ENCODE data around the gene AJAP1.

AJAP1 gene

DNA sequence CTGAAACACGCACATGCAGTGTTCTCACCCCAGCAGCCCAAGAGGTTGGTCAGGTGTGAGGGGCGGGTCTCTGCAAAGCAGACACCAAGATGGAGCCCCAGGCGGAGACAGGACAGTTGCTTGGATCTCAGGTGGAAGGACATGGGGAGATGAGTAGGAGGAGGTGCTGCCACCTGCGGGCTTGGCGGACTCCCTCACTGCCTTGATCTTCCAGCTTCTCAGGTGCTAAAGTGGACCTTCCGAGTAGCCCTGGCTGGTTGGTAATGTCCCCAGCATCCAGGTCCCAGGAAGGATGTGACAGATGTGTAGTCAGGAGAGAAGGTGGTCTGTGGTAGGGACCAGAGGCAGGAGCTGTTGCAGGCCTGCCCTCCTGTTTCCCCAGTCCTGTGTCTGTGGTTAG is 114.1 kb downstream of the AJAP1 start:
- no peak for DNase-seq

DNA sequence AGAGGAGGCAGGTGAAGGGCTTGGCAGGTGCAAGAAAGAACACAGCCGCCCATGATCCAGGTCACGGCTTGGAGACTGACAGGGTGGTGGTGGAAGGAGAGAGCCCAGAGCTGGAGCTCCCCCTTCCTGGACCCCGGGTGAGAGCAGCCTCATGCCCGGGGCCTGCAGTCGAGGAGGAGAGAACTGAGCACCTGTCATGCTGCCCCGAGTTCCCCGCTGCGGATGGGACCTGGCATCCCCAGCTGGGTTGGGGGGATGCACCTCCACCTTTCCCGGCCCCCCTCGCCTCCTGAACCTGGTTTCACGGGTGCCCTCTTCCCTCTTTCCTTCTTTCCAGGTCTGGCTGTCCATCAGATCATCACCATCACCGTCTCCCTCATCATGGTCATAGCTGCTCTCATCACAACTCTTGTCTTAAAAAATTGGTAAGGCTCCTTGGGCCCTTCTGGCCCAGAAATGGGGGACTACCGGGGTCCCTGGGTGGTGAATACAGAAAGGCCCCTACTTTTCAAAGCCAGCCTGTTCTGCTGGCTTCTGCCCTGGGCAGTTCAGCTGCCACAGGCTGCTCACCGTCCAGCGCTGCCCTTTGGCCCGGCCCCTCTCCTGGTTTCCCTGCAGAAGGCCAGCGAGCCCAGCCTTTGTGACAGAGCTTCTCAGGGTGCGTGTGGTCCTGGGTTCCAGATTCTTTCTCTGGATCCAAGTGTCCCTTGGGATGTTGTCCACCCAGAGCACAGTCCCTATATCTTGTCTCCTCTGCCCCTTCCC is 115.3 kb downstream of the AJAP1 start:
- no peak for DNase-seq

DNA sequence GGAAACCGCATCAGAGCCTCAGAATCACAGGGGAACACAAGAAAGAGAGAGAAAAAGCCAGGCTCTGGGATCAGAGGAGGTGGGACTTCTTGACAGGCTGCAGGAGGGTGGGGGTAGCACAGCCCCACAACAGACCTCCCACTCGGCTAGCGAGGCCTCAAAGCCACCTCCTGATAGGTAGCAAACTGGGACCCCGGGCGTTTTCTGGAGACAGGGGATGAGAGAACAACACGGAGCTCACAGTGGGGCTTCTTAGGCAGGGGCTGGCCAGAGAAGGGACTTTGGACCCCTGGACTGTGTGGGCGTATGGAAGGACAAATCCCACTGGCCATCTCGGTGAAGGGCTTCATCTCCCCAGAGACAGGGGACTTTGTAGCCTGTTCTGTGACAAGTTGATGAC is 116.3 kb downstream of the AJAP1 start:
- peak in 1 of 56 donors; percentile 22 for DNase-seq

DNA sequence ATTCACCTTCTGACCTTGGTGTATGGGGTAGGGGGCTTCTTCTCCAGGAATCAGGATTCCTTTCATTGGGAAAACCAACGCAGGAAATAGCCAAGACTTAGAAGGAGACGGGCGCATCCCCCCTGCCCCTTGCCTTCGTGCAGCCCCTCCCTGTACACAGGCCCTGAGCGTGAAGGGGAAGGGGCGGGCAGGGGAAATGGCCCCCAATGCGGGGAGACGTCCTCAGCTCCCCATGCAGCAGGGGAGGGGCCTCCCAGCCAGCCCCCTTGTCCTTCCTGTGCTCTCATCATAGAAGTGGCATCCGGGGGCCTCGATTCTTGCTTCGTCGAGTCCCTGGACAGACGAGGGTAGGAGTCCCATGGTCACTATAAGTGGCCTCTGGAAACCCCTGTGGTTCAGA is 116.9 kb downstream of the AJAP1 start:
- no peak for DNase-seq

DNA sequence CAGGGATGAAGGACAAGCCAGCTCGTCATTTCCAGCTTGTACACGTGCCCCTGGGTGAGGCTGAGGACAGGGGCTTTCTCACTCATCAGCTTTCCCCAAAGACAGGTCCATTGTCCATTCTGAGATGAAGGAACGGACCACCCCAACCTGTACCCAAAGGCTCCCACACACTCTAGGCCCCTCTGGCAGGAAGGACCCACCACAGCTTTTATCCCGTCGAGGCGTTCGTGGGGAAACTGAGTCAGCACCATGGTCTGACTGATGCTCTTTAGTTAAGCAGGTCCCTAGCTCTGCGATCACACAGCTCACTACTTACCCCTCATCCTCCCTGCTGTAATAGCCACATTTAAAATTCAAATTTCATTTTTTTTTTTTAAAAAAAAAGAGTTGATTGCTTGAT is 117.3 kb downstream of the AJAP1 start:
- DNase-seq, result no peak

- DNase-seq, result no peak
Observed at GRCh38 chr1:4772294-4773010, 118.0 kb downstream of the AJAP1 start.

- no peak for DNase-seq
Observed at GRCh38 chr1:4773226-4773625, 118.8 kb downstream of the AJAP1 start.

DNA sequence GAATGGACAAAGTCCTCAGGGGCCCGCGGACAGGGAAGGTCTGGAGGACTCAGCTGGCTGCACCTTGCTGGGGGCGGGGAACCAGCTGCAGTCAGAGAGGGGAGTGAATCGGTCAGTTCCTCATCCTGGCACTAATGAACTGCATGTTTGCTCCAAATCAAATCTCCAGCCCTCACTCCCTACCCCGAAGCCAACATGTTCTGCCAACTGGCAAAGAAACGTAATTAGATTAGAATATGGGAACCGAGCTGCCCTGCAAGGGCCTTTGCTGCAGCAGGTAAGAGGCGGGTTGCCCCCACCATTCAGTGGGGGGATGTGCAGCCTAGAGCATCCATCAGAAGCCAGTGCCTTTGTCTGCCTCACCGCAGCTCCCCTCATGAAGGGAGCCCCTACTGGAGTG is 121.1 kb downstream of the AJAP1 start:
- DNase-seq, result no peak

- peak in 37 of 56 donors; percentile 6 to 55 (median 25) for DNase-seq
Observed at GRCh38 chr1:4778056-4778455, 123.6 kb downstream of the AJAP1 start.

- DNase-seq, result no peak
Observed at GRCh38 chr1:4781646-4782045, 127.2 kb downstream of the AJAP1 start.

DNA sequence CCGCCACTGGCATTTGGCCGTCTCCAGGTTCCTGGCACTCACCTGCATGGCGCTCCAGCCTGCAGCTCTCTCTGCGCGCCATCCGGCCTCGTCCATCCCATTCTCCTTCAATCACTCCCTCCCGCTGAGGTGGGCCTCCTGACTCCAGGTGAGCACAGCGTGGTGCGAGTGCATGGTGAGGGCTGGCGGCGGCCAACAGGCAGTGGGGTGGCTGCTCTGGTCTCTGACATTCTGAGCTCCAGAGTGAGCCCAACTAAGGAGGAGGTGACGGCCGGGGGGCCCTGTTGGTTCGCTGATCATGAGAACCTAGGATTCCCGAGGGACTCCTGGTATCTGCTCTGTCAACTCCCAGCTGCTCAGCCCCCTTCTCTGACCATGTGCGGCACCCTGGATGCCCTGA is 130.4 kb downstream of the AJAP1 start:
- no peak for DNase-seq

- no peak for DNase-seq
Observed at GRCh38 chr1:4786055-4786454, 131.6 kb downstream of the AJAP1 start.

DNA sequence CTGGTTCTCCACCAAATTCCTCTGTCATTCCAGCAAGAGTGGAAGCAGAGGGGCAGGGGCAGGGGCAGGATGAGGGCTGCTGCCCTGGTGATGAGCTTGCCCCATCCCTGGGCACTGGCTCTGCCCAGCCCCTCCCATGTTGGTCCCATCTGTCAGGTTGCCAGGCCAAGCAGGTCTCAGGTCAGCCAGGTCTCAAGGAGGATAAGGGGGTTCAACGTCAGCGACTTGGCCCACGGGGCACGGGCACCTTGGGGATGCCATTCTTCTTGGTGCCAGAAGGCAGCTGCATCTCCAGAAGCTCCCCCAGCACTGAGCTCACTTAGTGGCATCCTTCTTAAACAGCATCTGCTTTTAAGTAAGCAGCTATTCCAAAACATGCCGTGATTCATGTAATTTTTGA is 133.1 kb downstream of the AJAP1 start:
- DNase-seq, result no peak

- DNase-seq, result no peak
Observed at GRCh38 chr1:4792565-4792964, 138.2 kb downstream of the AJAP1 start.

DNA sequence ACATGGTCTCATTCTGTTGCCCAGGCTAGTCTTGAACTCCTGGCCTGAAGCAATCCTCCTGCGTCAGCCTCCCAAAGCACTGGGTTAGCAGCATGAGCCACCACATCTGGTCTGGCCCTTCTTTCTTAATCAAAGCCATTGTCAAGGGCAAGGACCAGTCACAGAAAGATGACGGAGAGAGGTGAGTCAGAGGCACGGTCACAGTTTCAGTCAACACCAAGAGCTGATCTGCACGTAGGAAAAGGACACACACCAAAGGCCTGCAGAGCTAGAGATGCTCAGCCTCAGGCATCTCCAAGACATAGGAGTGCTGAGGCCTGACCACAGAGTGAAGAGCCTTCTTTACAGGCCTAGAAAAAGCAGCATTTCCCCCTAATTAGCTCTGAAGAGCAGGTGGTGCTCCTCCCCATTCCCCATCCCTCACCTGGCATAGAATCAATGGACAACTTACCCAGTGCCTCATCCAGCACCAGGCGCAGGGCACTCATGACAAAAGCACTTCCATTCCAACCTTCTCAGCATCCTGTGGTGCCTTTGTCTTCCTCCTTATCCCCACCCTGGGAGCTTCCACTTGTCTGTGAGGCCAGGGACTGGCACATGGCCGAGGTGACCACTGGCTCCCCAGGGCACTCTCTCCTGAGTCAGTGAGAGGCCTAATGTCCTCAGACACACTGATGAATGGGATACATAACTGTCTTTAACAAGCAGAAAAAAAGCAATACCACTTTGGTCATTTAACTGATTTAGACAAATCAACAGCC is 139.8 kb downstream of the AJAP1 start:
- no peak for DNase-seq

GRCh38 chr1:4796161-4797015 is 142.0 kb downstream of the AJAP1 start:
- no peak for DNase-seq

DNA sequence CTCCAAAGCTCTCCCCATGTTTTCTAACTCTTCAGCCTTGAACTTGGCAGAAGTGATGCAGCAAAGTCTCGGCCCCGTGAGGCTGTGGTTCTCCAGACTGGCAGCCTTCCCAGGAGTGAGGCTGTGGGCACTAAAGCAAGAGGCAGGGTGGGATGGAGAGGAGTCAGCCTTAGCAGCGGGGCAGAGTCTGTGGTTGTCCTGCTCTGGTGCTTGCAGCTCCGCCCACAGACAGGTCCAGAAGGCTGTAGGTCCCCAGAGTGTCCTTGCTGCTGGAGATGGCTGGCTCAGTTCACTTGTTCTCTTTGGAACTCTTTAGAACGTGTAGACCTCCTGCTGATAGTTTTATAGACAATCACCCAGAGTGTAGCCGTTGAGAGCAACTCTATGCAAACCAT is 142.6 kb downstream of the AJAP1 start:
- no peak for DNase-seq

GRCh38 chr1:4797429-4797828 is 143.0 kb downstream of the AJAP1 start:
- no peak for DNase-seq

GRCh38 chr1:4801192-4801924 is 146.9 kb downstream of the AJAP1 start:
- DNase-seq, result peak in 52 of 56 donors; percentile 5 to 84 (median 64)

DNA sequence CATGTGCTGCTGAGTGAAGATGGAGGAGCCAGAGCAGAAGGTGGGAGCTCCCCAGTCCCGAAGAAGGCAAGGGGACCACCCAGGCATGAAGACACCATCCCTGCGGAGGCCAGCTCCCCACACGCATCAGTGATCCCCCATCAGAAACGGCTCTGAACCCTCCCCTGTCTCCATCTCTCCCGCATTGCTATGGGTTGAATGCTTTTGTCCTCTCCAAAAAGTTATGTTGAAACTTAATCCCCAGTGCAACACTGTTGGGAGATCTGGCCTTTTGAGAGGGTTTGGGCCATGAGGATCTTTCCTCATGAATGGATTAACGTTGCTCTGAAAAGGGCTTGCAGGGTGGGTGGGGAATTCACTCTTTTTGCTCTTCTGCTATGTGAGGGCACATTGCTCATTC is 147.6 kb downstream of the AJAP1 start:
- DNase-seq, result no peak

DNA sequence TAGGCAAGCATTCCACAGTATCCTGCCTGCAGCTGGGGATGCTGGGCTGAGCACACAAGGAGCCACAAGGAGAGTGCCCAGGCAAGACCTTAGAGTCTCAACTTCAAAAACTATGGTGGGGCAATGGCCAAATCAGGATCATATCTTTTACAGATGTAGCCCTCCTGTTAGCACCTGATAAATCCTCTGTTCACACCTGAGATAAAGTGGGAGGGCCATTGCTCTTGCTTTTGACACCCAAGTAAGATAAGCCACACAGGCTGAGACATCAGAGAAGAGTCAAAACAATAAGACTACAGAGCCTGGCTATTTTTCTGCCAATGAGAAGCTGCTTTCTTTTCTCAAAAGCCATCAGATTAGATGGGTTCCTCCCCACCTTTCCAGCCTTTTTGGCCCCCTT is 148.9 kb downstream of the AJAP1 start:
- no peak for DNase-seq
